GOT3 (cell line): Measurements from ENCODE around the gene EEA1.
A peak's percentile ranks its signal among the peaks of the same experiment; 100 is the strongest.

Experiments
- DNase-seq: peaks from one replicate; lab custom pipeline; 2025; ENCODE audit warnings: mixed read lengths; lab: John Stamatoyannopoulos, UW

The EEA1 gene

GRCh38 chr12:92938018-92938417 lies 8.9 kb upstream of the EEA1 start:
- DNase-seq: no peak

GRCh38 chr12:92933606-92934005 lies 4.5 kb upstream of the EEA1 start:
- no peak for DNase-seq

- DNase-seq: no peak
These were observed 1.3 kb upstream of the EEA1 start for GRCh38 chr12:92930421-92930820.

GRCh38 chr12:92929983-92930382 lies 888 bp upstream of the EEA1 start:
- DNase-seq: no peak

GRCh38 chr12:92928421-92928961 lies 604 bp downstream of the EEA1 start:
- DNase-seq: no peak

GRCh38 chr12:92927436-92928281 lies 1.4 kb downstream of the EEA1 start:
- no peak for DNase-seq

- no peak for DNase-seq
These were observed 2.0 kb downstream of the EEA1 start for GRCh38 chr12:92927055-92927435.

- DNase-seq: no peak
These were observed 2.5 kb downstream of the EEA1 start for GRCh38 chr12:92926549-92926948.

- no peak for DNase-seq
These were observed 7.2 kb downstream of the EEA1 start for GRCh38 chr12:92921877-92922276.

GRCh38 chr12:92915365-92915764 lies 13.7 kb downstream of the EEA1 start:
- DNase-seq: no peak

GRCh38 chr12:92914170-92914569 lies 14.9 kb downstream of the EEA1 start:
- no peak for DNase-seq

- DNase-seq: no peak
These were observed 16.4 kb downstream of the EEA1 start for GRCh38 chr12:92912672-92913071.

GRCh38 chr12:92912052-92912451 lies 17.0 kb downstream of the EEA1 start:
- DNase-seq: no peak

- no peak for DNase-seq
These were observed 17.8 kb downstream of the EEA1 start for GRCh38 chr12:92911339-92911738.

- no peak for DNase-seq
These were observed 21.0 kb downstream of the EEA1 start for GRCh38 chr12:92908108-92908507.

GRCh38 chr12:92905811-92906554 lies 23.1 kb downstream of the EEA1 start:
- no peak for DNase-seq

- DNase-seq: no peak
These were observed 23.8 kb downstream of the EEA1 start for GRCh38 chr12:92905258-92905810.

- DNase-seq: no peak
These were observed 28.2 kb downstream of the EEA1 start for GRCh38 chr12:92900941-92901340.

- DNase-seq: peak; percentile 31
These were observed 29.6 kb downstream of the EEA1 start for GRCh38 chr12:92899386-92900001.

- DNase-seq: no peak
These were observed 30.3 kb downstream of the EEA1 start for GRCh38 chr12:92898755-92899154.

- DNase-seq: no peak
These were observed 31.3 kb downstream of the EEA1 start for GRCh38 chr12:92897844-92898243.

- DNase-seq: no peak
These were observed 38.4 kb downstream of the EEA1 start for GRCh38 chr12:92890601-92891106.
